NCI-H1048 (cell line): Measurements from ENCODE around the gene TMEM63C.

ENCODE experiments used
- DNase-seq: peaks from one replicate; lab custom pipeline; 2025; lab: John Stamatoyannopoulos, UW

The TMEM63C gene

GRCh38 chr14:77197988-77198387 lies 16.4 kb downstream of the TMEM63C start:
- no peak for DNase-seq

- DNase-seq = no peak
These were observed 17.0 kb downstream of the TMEM63C start for GRCh38 chr14:77198561-77198960.

- no peak for DNase-seq
These were observed 18.0 kb downstream of the TMEM63C start for GRCh38 chr14:77199590-77199989.

DNA sequence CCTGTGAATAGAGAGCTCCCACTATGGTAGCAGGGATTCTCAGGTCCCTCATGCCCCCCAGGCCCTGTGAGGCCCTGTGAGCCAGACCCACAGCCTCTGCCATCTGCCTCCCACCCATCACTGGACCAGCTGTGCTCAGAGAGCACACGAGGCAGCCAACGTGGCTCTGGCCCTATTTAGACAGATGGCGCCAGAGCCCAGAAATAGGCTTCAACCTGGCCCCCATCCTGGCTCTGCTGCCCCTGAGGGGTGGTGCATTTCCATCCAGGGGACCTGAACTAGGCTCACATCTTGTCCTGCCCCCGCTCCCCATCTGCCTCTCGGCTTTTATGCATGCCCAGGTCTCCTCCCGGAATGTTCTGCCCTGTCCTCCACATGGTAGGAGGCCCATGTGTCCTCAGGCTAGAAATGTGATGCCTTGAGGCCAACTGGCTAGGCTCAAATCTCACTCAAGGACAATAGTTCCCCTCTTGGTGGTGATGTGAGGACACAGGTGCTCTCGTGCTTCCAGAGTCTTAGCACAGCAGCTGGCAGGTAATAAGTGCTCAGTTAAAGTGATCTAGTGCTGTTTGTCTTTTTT lies 18.9 kb downstream of the TMEM63C start:
- no peak for DNase-seq

- no peak for DNase-seq
These were observed 20.1 kb downstream of the TMEM63C start for GRCh38 chr14:77201696-77202095.

GRCh38 chr14:77203611-77204458 lies 22.2 kb downstream of the TMEM63C start:
- no peak for DNase-seq

- no peak for DNase-seq
These were observed 22.8 kb downstream of the TMEM63C start for GRCh38 chr14:77204459-77204771.

DNA sequence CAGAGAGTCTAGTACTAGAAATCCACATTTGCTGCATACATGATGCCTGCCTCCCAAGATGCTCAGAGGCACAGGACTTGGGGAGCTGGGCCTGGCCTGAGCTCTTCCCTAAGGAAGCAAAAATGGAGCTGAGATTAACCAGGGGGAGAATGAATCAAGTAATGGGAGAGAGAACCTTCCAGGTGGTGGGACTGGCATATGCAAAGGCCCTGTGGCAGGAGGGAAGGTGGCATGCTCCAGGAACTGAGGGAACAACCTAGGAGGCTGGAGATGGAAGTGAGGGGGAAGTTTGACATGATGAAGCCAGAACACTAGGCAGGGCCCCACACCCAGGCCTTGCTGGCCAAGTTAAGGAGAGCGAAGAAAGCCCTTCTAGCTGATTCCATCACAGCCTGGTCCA lies 23.3 kb downstream of the TMEM63C start:
- DNase-seq = no peak

DNA sequence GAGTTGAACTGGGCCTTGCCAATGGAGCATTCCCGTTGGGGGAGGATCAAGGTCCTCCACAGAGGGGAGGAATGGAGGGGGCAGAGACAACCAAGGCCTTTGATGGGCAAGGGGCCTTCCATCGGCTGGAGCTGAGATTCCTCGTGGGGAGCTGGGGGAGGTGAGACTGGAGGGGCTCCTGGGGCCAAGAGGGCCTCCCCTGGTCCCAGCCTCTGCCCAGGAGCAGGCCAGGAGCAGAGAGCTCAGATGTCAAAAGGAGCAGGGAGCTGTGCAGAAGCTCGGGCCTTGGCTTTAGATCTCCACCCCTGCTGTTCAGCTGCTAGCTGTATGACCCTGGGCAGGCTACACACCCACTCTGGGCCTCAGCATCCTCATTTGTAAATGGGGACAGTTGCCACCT lies 24.0 kb downstream of the TMEM63C start:
- DNase-seq = no peak

DNA sequence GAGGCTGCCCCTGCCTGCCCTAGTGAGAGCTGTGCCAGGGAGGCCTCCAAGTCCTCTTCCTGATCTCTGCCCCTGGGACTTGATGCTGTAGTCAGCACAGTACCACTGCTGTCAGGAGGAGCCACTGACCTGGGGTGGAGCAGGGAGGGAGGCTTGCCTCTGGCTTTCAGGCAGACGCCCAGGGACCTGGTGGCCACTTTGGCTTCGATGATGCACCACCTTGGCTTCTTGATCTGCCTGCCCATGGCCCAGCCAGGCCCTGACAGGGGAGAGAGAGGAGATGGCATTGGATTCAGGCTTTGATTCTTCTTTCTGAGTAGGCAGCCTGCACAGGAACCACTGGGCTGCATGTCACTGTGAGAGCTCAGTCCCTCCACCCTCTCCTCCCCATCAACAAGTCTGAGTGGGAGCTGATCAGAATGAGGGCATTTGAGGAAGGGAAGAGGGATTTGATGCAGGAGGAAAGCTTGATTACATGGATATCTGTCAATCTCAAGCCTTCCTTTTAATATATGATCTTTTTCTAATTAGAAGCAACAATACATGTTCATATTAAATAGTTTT lies 24.7 kb downstream of the TMEM63C start:
- no peak for DNase-seq

- no peak for DNase-seq
These were observed 25.3 kb downstream of the TMEM63C start for GRCh38 chr14:77206877-77207389.

DNA sequence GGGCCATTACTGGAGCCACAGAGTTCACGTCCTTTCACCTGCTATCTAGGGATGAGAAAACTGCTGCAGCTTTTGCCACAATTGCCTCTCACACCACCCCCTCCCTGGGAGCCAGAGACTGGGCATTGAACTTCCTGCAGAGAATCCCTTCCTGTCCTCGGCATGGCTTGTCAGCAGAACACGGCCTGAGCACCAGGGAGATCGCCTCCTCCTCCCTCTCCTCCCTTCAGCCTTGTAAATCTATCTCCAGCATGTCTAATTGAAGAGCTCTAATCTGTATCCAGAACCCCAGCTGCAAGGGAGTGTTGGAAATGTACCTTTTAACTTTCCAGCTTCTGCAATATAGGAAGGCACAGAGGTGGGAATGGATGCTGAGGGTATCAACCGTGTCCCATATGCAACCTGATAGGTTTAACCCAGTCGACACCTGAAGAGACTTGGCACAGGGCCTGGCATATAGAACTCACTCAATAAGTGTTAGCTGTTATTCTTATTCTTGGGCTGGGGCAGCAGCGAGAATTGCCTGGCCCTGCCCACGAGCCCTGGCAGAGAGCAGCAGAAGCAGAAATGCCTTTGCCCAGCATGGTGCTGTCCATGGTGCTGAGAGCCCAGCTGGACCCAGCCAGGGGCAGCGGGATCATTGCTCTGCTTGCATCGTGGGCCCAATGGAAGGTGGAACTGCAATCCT lies 26.8 kb downstream of the TMEM63C start:
- peak; percentile 24 for DNase-seq

GRCh38 chr14:77208979-77209318 lies 27.4 kb downstream of the TMEM63C start:
- DNase-seq = no peak

DNA sequence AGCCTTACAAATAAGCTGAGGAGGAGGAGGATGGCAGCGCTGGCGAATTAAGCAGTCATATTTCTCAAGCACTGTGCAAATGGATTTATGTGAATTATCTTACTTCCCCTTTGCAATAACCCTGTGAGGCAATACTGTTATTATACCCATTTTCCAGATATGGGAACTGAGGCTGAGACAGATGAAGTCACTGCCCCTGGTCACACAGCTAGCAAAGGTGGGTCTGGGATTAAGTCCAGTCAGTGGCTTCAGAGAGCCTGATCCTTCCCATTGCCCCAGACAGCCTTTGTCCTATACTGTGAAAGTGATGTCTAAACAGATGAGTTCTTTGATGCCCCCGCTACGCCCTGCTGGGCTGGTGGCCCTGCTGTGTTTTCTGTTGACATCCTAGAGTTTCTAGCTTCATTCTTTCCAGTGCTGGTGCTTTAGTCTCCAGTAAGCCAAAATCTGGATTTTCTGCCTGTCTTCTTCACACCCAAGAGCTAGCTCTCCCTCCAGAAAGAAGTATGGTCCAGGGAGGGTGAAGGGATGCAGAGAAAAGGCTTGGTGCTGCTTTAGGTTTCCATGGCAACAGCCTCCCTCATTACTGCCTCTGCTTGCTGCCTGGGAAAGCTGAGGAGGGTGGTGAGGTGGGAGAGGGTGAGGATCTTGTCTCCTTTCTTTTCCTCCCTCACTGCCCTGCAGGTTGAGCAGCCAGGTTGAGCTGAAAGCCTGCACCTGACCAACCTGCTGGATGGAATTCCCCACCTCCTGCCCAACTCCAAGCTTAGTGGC lies 30.7 kb downstream of the TMEM63C start:
- DNase-seq = no peak

DNA sequence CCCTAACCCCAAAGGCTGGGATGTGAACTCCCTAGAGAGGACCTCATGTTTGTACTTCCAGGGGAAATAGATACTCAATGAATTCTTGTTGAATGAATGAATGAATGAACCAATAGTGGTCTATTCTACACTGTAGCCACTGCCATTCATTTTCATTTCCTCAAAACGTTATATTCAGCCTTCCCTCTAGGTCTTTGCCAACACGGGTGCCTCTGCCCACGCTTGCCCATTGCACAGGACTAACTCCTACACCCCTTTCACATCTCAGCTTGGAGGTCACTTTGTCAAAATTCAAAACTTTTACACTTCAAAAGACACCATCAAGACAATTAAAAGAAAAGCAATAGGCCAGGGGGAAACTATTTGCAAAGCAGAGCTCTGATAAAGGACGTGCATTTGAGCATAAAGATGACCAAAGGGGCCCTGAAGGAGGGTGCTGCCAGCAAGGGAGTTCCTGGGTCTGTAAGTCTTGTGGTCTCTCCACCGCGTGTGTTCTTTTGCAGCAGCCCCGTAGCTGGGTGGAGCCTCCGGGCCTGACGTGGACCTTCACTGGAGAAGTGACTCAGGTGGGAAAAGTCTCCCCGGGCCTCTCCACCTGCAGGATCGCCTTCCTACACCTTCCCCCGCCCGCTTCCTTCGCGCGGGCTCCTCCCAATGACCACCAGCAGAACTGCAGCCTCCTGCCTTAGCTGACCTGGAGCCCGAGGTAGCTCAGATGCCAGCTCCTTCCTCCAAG lies 31.5 kb downstream of the TMEM63C start:
- no peak for DNase-seq

GRCh38 chr14:77213679-77214016 lies 32.0 kb downstream of the TMEM63C start:
- DNase-seq = no peak

GRCh38 chr14:77214216-77214615 lies 32.6 kb downstream of the TMEM63C start:
- DNase-seq = no peak

GRCh38 chr14:77217551-77217950 lies 36.0 kb downstream of the TMEM63C start:
- DNase-seq = no peak

- DNase-seq = no peak
These were observed 38.0 kb downstream of the TMEM63C start for GRCh38 chr14:77219591-77219990.

GRCh38 chr14:77220246-77221017 lies 38.8 kb downstream of the TMEM63C start:
- no peak for DNase-seq
